ENCODE measurements around the gene C2orf69.

C2orf69 gene

DNA sequence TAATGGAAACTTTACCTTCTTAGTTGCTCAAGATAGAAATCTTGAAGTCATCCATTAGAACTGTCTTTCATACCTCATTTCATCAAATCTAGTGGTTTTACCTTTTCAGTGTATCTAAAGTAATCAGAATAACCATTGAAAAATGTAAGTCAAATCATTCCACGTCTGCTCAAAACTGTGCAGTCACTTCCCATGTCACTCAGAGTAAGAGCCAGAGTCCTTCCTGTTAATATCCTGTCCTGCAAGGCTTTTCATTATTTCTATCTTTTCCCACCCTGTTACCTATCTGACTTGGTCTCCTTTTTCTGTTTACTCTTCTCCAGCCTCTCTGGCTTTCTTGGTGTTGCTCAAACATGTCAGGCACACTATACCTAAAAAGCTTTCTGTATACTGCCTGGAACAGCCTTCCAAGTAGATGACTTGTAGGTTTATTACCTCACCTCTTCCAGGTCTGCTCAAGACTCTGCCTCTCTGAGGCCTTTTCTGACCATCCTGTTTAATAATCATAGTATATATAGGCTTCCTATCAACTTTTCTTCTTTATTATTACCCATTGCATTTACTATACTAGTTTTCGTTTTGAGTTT lies 3.4 kb downstream of the C2orf69 start:
- DNase-seq (ENCODE audit: low read depth): no peak

DNA sequence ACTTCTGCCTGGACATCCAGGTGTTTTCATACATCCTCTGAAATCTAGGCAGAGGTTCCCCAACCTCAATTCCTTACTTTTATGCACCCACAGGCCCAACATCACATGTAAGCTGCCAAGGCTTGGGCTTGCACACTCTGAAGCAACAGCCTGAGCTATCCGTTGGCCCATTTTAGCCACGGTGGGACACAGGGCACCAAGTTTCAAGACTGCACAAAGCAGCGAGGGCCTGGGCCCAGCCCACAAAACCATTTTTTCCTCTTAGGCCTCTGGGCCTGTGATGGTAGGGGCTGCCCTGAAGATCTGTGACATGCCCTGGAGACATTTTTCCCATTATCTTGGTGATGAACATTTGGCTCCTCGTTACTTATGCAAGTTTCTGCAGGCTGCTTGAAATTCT lies 5.9 kb downstream of the C2orf69 start:
- no peak for DNase-seq (ENCODE audit: low read depth)

DNA sequence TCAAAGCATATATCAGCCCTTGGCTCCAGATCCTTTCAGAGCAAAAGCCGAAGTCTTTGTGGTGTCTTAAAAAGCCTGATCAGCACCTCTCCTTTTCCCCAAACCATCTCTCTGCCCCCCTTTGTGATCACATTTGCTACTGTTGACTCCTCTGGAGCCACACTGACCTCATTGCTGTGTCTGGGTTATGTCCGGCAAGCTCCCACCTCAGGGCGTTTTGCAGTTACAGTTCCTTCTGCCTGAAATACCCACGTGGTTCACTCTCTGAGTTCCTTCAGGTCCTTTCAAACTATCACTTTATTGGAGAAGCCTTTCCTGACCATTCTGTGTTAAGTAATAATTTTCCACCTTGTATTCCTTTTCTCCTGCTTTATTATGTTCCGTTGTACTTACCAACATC lies 11.8 kb downstream of the C2orf69 start:
- DNase-seq (ENCODE audit: low read depth): no peak

DNA sequence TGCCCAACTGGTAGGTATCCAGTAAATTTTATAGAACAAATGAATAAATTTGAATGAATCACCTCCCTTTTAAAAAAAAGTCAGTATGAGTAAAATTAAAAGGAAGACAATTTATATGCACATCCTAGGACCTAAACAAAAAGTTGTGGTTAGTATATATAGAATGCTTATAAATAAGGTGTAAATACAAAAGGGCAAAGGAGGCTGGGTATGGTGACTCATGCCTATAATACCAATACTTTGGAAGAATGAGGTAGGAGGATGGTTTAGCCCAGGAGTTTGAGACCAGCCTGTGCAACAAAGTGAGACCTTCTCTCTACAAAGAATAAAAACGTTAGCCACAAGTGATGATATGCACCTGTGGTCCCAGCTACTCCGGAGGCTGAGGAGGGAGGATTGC lies 12.8 kb downstream of the C2orf69 start:
- no peak for DNase-seq (ENCODE audit: low read depth)

DNA sequence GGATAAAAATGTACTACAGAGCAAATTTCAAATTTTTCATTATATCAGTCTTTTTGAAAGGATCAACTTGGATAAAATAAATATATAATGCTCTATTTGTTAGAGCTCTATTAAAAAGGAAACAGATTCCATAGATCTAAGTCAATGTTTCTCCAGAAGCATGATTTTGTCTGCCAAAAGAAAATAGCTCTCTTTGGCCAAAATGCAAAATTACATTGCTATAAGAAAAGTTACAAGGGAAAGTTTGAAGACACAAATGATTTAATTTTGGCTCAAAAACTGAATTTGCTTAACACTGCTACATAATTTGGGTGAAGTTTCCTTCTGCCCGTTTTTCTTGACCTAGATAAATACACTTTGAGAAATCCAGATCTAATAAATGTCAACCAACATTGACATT lies 15.7 kb downstream of the C2orf69 start:
- no peak for DNase-seq (ENCODE audit: low read depth)

DNA sequence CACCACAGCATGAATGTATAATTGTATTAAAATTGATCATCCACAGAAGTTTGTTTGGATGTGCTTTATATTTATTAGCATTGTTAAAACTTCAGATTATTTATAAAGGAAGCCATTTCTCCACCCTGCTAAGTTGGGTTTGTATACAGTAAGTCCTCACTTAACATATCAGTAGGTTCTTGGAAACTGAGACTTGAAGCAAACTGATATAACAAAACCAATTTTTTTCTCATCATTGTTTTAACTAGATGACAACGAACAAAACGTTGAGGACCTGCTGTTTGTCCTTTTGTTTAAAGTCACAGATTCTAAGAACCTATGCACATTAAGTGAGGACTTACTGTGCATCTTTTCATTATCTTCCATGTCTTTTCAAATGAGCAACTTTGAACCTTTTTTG lies 17.1 kb downstream of the C2orf69 start:
- no peak for DNase-seq (ENCODE audit: low read depth)

DNA sequence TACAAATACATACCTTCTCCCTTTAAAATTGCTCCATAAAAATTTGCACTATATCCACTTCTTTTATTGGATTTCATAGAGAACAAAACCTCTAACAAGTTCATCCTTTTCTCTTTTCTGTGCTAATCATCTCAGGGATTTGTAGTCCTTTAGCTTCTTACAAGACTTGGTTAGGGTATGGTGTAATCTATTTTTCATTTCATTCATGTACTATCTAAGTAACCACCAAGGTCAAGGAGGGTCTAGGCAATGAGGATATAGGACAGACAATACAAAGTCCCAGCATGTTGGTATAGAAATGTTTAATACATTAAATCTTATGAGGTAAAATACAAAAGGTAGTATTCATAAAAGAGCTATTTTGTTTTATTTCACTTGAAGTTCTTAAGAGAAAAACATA lies 17.5 kb downstream of the C2orf69 start:
- DNase-seq (ENCODE audit: low read depth): no peak

DNA sequence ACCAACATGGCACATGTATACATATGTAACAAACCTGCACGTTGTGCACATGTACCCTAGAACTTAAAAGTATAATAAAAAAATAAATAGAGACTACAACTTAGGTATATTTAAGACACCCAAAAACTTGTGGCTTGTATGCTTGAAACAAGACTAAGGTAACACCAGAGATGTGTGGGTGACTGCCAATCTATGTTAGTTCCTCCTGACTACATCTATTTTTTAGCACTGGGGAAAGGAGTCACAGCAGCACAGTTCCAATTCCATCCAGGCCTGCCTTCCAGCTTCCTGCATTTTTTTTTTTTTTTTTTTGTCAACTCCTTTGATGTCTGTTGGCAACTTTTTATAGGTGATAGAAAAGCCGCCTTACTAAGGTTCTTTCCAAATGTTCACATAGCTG lies 18.2 kb downstream of the C2orf69 start:
- DNase-seq (ENCODE audit: low read depth): no peak

DNA sequence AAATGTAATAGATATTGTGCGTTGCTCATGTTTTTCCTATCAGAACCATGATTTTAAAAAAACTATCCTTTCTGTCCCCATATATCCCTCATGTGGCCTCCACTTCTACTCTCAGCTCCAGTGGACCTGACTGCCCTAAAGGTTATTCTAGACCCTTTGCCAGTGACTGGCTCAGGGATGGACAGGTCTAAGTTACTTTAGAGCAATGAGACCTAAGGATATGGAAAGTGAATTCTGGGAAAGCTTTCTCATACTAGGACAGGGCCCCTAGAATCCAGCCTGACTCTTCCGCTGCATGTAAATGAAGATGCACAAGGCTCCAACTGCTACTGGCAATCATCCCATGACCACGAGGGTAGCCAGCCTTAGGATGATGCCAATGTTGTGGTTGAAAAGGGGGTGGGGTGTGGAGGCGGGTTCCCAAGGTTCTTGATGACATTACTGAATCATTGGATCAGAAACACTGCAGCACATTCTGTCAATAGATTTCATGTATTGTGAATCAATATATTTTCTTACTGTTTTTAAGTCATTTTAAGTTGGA lies 21.3 kb downstream of the C2orf69 start:
- no peak for DNase-seq (ENCODE audit: low read depth)

DNA sequence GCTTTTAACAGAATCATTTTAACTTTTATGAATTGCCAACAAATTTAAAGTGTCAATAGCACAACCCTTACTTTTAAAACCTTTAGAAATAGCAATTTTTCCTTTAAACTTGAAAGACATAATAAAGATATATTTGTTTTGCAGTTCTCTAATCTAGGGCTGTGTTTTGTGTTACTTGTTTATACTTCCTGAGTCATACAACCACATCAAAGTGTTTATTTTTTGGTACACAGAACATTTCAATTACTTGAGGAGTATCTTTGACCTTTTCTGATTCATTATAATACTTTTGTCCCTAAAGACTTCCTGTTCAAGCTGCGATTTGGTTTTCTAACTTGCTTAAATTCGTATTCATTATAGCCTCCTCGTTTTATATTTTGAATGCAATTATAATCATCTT lies 22.4 kb downstream of the C2orf69 start:
- DNase-seq (ENCODE audit: low read depth): no peak

DNA sequence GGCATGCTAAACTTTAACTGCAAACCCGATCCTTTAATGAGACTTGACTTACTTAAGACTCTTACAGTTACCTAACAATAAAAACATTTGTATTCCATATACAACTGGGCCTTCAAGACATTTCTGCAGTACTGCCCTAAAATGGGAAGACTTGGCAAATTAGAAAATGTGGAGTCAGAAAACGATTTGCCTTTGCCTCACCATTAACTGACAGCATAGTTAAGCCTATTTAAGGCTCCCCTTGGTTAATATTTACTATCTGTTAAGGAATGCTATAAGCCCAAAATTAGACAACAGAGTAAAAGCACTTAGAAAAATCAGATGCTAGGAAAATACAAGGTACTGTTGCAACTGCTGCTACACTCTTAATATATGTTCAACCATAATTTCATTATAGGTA lies 25.5 kb downstream of the C2orf69 start:
- DNase-seq (ENCODE audit: low read depth): no peak

DNA sequence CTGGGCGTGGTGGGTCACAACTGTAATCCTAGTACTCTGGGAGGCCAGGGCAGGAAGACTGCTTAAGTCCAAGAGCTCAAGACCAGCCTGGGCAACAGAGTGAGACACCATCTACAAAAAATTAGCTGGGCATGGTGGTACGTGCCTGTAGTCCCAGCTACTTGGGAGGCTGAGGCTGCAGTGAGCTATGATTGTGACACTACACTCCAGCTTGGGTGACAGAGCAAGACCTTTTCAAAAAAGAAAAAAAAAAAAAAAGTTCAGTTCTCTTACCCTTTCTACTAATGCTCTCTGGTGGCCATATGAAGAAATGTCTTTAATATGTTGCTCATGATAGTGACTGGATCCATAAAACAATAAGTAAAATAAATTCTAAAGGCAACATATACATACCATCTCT lies 29.3 kb downstream of the C2orf69 start:
- no peak for DNase-seq (ENCODE audit: low read depth)

DNA sequence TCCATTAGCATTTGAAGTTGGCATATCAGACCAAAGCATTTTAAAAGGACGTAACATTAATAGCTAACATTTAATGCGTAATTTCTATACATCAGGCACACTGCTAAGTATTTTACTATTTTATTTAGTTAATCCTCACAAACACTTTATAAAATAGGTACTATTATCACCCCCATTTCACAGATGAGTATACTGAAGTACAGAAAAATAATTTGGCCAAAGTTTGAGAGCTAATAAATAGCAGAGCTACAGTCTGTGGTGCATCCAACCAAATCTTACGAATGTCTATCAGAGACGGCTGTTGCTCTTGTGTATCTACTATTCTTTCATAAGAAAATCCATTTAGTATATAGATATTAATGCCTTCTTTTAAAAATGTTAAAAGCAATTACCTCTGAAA lies 32.3 kb downstream of the C2orf69 start:
- no peak for DNase-seq (ENCODE audit: low read depth)

DNA sequence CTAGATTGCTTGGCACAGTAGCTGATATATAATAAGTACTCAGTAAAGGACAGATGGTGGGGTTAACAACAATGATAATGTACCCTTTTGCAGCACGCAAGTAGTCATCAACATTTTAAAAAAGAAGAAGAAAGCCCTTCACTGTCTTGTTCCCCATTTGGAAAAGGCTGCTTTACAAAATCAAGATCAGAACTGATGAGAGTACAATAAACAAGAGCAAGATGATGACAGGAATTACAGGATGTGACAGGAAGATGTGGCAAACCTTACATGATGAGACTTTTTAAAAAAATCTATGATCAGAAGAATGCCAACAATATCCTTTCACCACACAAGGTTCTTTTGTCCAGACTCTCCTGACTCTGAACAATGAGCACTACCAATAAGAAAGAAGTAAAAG lies 35.1 kb downstream of the C2orf69 start:
- DNase-seq (ENCODE audit: low read depth): no peak

DNA sequence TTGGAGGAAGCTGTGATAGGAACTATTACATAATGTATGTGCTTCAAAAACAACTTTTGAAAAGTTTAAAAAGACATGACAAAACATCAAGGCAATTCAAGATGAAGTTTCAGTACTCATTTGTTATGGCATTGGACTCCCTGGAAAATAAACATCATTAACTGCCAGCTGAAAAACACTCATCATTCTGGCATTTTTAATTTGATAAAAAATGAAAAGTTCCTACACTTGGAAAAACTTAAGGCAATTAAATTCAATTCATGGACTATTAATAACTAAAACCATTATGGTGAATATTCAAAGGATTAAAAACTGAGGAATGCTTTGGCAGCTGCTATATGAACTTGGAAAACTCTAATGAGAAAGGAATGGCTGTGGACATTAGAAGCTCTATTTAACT lies 35.7 kb downstream of the C2orf69 start:
- no peak for DNase-seq (ENCODE audit: low read depth)

DNA sequence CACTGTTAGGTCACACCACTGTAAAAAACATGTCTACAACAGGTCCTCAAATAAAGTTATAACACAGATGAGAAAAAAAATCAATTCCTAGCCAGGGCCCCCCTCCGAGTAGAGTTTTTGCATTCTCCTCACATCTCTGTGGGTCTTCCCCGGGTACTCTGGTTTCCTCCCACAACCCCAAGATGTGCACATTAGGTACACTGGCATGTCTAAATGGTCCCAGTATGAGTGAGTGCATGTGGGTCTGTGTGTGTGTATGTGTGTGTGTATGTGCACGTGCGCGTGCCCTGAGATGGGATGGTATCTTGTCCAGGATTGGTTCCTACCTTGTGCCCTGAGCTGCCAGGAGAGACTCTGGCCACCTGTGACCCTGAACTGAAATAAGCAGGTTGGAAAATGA lies 39.3 kb downstream of the C2orf69 start:
- DNase-seq (ENCODE audit: low read depth): no peak

DNA sequence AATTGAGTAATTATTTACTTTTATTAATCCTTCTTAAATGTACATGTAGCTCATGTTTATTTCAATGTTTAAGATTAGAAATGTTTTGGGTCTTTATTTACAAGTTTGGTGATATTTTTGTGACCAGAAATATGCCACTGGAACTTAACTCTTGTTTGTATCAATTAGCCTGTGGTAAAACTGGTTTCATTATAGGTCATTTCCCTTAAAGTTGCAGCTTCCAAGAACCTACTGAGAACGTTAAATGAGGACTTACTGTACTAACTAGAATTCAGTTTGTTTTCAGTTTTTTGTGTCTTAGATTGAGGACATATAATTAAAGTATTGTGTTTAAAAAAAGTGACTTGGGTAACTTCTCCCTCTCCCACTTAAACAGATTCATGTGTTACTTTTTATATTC lies 39.9 kb downstream of the C2orf69 start:
- no peak for DNase-seq (ENCODE audit: low read depth)

DNA sequence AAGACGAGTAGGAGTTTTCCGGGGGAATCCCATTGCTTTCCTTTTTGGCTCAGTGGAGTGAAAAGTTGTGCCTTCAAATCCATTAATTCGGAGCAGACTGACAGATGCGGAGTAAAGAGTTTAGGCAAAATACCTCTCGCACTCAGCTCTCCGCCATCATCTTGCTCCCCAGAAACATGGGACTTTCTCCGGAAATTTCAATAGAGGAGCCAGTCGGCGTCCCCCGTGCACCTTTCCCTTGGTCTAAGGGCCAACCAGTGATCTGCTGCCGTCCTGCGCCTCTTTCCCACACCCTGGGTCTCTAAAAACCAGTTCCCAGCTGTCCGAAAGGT lies 43.9 kb downstream of the C2orf69 start:
- no peak for DNase-seq (ENCODE audit: low read depth)

DNA sequence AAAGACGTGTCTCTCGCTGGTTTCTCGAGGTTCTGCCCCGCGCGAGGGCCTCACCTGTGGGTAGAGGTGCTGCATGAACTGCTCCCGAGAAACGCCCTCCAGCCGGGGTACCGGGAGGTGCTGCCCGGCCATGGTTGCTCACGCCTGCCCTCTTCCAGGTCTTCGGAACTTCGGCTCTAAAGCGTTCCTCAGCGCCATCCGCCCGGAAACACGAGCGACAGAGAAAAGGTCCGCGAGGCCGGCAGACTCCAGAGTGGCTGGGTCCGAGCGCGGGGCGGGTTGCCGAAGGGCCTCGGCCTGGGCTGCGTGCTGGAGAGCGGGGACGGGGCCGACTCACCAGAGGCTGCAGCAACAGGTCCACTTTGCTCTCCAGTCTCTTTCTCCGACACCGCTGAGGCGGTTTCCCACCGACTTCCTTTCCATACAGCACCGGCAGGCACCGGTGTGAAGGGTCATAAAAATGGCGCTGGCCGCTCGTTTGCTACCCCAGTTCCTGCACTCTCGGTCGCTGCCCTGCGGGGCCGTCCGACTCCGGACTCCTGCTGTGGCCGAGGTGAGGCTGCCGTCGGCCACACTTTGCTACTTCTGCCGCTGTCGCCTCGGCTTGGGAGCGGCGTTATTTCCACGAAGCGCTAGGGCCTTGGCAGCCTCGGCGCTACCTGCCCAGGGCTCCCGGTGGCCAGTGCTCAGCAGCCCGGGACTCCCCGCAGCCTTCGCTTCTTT lies 44.4 kb downstream of the C2orf69 start, which contains the start of the genes MAIP1 and TYW5:
Gene MAIP1, plus strand, starts transcription at position 244 of the 723 bp plus-strand sequence. Its CDS starts 217 bp downstream, at position 461.
Gene TYW5, minus strand, starts transcription at position 153 of the 723 bp plus-strand sequence. Its CDS starts 21 bp downstream, at position 132.
- peak; percentile 60 for DNase-seq (ENCODE audit: low read depth)

DNA sequence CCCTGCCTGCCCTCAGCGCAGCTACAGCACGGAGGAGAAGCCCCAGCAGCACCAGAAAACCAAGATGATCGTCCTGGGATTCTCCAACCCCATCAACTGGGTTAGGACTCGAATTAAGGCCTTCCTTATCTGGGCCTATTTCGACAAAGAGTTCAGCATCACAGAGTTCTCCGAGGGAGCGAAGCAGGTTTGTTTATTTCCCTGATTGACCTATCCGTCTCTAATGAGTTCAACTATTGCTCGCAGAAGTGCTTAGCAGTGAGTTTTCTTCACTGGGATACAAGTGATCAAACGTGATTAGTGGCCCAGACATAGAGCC lies 44.9 kb downstream of the C2orf69 start:
- DNase-seq (ENCODE audit: low read depth): no peak

DNA sequence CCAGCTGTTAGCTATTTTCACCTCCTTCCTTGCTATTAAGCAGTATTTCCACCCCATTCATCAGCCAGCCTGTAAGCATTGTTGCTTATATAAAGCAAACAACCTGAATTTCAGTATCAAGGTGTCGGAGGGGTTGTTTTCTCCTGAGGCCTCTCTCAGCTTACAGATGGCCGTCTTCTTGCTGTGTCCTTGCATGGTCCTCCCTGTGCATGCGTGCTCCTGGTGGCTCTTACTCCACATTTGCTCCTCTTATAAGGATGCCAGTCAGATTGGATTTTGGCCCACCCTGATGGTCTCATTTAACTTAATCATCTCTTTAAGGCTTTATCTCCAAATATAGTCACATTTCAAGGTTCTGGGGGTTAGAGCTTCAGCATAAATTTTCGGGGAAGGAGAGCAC lies 46.9 kb downstream of the C2orf69 start:
- DNase-seq (ENCODE audit: low read depth): no peak

DNA sequence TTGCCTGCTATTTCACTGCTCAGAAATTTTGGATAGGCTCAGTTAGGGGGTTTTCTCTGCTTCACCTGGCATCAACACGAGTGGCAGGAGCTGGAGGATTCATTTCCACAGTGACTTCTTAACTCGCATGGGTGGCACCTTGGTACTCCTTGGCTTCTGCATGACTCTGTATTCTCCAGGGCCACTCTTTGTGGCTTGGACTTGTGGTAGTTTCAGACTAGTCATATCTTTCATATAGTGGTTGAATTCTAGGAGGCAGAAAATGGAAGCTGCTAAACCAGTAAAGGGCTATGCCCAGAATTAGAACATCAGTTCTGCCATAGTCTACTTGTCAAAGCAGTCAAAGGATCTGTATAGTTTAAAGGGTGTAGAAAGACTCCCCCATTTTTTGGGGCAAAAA lies 51.1 kb downstream of the C2orf69 start:
- DNase-seq (ENCODE audit: low read depth): no peak

DNA sequence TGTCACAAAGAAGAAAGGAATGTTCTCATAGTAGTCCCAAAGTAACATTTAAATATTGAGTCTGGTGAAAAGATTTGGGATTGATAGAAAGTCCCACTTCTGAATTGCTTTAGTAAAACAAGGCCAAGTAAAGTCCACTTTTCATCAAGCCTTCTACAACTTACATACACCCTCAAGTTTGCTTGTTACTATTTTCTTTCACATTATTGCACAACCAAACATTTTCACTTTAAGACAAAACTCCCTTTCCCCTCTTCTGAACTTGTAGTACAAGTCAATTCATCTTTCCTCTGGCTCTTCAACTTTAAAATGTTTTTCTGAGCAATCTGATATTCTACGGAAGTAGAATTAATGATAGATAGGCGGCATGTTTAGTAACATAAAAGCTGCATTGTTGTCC lies 55.3 kb downstream of the C2orf69 start:
- DNase-seq (ENCODE audit: low read depth): no peak

DNA sequence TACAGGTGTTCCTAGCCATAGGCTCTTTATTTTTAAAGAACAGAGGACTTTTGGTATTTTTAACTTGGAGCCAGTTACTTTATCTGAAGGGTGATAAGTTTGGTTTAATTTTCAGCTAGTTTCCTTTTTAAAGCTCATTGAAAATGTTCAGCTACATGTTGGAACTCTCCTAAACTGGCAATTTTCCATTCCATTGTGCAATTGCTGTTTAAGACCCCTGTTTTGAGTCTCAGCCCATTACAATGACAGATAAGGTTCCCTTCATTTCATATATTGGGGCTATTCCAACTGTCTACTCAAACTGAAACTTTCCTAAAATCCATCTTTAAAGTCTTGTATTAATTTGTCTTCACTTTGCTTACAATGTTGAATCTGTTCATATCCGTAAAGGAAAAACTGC lies 55.9 kb downstream of the C2orf69 start:
- DNase-seq (ENCODE audit: low read depth): no peak

Measured in stimulated activated CD8-positive, alpha-beta memory T cell treated with anti-CD3 and anti-CD28 coated beads, Interleukin-15, amount 100 ng/mL, for 1 hour (primary cell).